Measurements from ENCODE around the gene FAM153A. TPM values are rescaled to one million over a fixed set of nuclear protein-coding genes. Genes with fewer than 3 reads are reported as not detected.
"Not testable (repeated sequence)": the region's sequence is repeated elsewhere in the genome, so short reads cannot be mapped to it uniquely, and the experiment has no call there.

FAM153A gene
- total and polyA plus RNA-seq, 2 of the 4 experiments (the other 2 are of a cell fraction): not detected

GRCh38 chr5:177812814-177813425 lies 30.2 kb upstream of the FAM153A start:
- H3K27me3 ChIP-seq (ENCODE audit: control insufficient read depth, insufficient read depth, low read length); H3K36me3 ChIP-seq (ENCODE audit: control insufficient read depth, insufficient read depth, low read length); ATAC-seq (ENCODE audit: low read depth); H2BK120ac ChIP-seq (ENCODE audit: low read depth, low read length); H3K56ac ChIP-seq (ENCODE audit: extremely low read depth, insufficient read depth, low read length); H2AFZ ChIP-seq (replicated peaks; ENCODE audit: low read length, poor library complexity); H3K9me1 ChIP-seq (ENCODE audit: insufficient read depth, low read length); H2BK5ac ChIP-seq (ENCODE audit: low read depth, low read length, poor library complexity, severe bottlenecking); H3K27ac ChIP-seq (ENCODE audit: insufficient read depth, low read length); DNase-seq; H3K4me1 ChIP-seq (ENCODE audit: control insufficient read depth, insufficient read depth, low read length); H4K8ac ChIP-seq (ENCODE audit: low read depth in 2 of 2, low read length in 2 of 2); H3K14ac ChIP-seq (replicated peaks; ENCODE audit: low read depth, low read length); H4K5ac ChIP-seq (ENCODE audit: low read depth, low read length); H3K4ac ChIP-seq (ENCODE audit: low read depth, low read length); H3K9me3 ChIP-seq (ENCODE audit: control insufficient read depth, insufficient read depth, low read length); H4K91ac ChIP-seq (ENCODE audit: insufficient read depth, low read depth, low read length); H3K9ac ChIP-seq (ENCODE audit: low read depth, low read length); intact Hi-C loops (cut with micrococcal nuclease); H3K18ac ChIP-seq (ENCODE audit: low read depth, low read length); H2BK15ac ChIP-seq (ENCODE audit: low read depth, low read length); dilution Hi-C loops (cut with HindIII; ENCODE audit: low sequenced_read_pairs, unreplicated experiment); CTCF ChIA-PET; H3K79me1 ChIP-seq (ENCODE audit: low read depth in 1 of 2, low read length in 2 of 2); H2AK5ac ChIP-seq (ENCODE audit: low read depth, low read length); H4K20me1 ChIP-seq (ENCODE audit: insufficient read depth, low read length); POLR2A ChIA-PET (ENCODE audit: unreplicated experiment); H2BK20ac ChIP-seq (ENCODE audit: low read depth, low read length); H2AK9ac ChIP-seq (replicated peaks; ENCODE audit: low read depth, low read length, poor library complexity); in situ Hi-C loops (cut with MboI; ENCODE audit: low sequenced_read_pairs); BruUV-seq (replicated peaks); H3K4me3 ChIP-seq (ENCODE audit: insufficient read depth, low read depth, low read length); H3K23ac ChIP-seq (ENCODE audit: low read depth, low read length); H3K4me2 ChIP-seq (ENCODE audit: low read depth, low read length): not testable (repeated sequence)
- WGBS, 2 experiments (ENCODE audit: extremely low coverage in 2 of 2, insufficient read length in 1 of 2): no CpG with 5 or more reads among the region's 2 CpGs

DNA sequence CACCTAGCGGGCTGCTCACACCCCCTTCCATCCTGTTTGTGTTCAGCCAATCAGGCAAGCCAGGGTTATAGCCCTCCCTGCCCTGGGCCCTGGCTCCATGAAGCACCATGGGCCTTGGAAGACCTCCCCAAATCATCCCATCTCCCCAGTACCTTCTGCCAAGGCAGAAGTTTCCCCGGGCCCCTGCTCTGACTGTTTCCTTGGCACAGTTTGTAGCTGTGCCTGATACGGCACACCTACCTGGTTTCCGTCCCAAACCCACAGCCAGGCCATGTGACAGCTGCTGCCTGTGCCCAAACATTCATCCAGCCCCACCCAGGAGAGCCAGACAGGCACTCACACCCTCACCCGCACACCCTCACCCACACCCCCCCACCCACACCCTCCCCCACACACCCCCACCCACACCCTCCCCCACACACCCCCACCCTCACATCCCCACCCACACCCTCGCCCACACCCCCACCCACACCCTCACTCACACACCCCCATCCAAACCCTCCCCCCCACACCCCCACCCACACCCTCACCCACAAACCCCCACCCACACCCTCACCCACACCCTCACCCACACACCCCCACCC lies 29.6 kb upstream of the FAM153A start:
- H3K9me3 ChIP-seq (ENCODE audit: control insufficient read depth, insufficient read depth, low read length); H3K27me3 ChIP-seq (ENCODE audit: control insufficient read depth, insufficient read depth, low read length); H2BK5ac ChIP-seq (ENCODE audit: low read depth, low read length, poor library complexity, severe bottlenecking); H3K36me3 ChIP-seq (ENCODE audit: control insufficient read depth, insufficient read depth, low read length); ATAC-seq (ENCODE audit: low read depth); H3K4ac ChIP-seq (ENCODE audit: low read depth, low read length); H2AK5ac ChIP-seq (ENCODE audit: low read depth, low read length); H3K4me3 ChIP-seq (ENCODE audit: insufficient read depth, low read depth, low read length); H3K27ac ChIP-seq (ENCODE audit: insufficient read depth, low read length); H2BK120ac ChIP-seq (ENCODE audit: low read depth, low read length); CTCF ChIA-PET; DNase-seq; H3K79me1 ChIP-seq (ENCODE audit: low read depth in 1 of 2, low read length in 2 of 2); H3K56ac ChIP-seq (ENCODE audit: extremely low read depth, insufficient read depth, low read length); in situ Hi-C loops (cut with MboI; ENCODE audit: low sequenced_read_pairs); H3K14ac ChIP-seq (replicated peaks; ENCODE audit: low read depth, low read length); H3K23ac ChIP-seq (ENCODE audit: low read depth, low read length); H3K9me1 ChIP-seq (ENCODE audit: insufficient read depth, low read length); BruUV-seq (replicated peaks); H3K4me2 ChIP-seq (ENCODE audit: low read depth, low read length); H3K9ac ChIP-seq (ENCODE audit: low read depth, low read length); H2AFZ ChIP-seq (replicated peaks; ENCODE audit: low read length, poor library complexity); H4K5ac ChIP-seq (ENCODE audit: low read depth, low read length); H3K4me1 ChIP-seq (ENCODE audit: control insufficient read depth, insufficient read depth, low read length); dilution Hi-C loops (cut with HindIII; ENCODE audit: low sequenced_read_pairs, unreplicated experiment); H2BK20ac ChIP-seq (ENCODE audit: low read depth, low read length); POLR2A ChIA-PET (ENCODE audit: unreplicated experiment); H2BK15ac ChIP-seq (ENCODE audit: low read depth, low read length); H3K18ac ChIP-seq (ENCODE audit: low read depth, low read length); H4K8ac ChIP-seq (ENCODE audit: low read depth in 2 of 2, low read length in 2 of 2); H4K91ac ChIP-seq (ENCODE audit: insufficient read depth, low read depth, low read length); H4K20me1 ChIP-seq (ENCODE audit: insufficient read depth, low read length); H2AK9ac ChIP-seq (replicated peaks; ENCODE audit: low read depth, low read length, poor library complexity); intact Hi-C loops (cut with micrococcal nuclease): not testable (repeated sequence)
- WGBS, 2 experiments (ENCODE audit: extremely low coverage in 2 of 2, insufficient read length in 1 of 2): no CpG with 5 or more reads among the region's 6 CpGs

Data from IMR-90 (cell line).